ENCODE measurements around the gene MTMR10. TPM values are rescaled to one million over a fixed set of nuclear protein-coding genes. Genes with fewer than 3 reads are reported as not detected.
A peak's percentile ranks its signal among the peaks of the same experiment; 100 is the strongest.

The MTMR10 gene, protein sequence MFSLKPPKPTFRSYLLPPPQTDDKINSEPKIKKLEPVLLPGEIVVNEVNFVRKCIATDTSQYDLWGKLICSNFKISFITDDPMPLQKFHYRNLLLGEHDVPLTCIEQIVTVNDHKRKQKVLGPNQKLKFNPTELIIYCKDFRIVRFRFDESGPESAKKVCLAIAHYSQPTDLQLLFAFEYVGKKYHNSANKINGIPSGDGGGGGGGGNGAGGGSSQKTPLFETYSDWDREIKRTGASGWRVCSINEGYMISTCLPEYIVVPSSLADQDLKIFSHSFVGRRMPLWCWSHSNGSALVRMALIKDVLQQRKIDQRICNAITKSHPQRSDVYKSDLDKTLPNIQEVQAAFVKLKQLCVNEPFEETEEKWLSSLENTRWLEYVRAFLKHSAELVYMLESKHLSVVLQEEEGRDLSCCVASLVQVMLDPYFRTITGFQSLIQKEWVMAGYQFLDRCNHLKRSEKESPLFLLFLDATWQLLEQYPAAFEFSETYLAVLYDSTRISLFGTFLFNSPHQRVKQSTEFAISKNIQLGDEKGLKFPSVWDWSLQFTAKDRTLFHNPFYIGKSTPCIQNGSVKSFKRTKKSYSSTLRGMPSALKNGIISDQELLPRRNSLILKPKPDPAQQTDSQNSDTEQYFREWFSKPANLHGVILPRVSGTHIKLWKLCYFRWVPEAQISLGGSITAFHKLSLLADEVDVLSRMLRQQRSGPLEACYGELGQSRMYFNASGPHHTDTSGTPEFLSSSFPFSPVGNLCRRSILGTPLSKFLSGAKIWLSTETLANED
- 10 to 100 TPM; 33.1 to 34.3 TPM for total RNA-seq
- 10 to 100 TPM; 27.0 to 33.2 (median 30.2) TPM for polyA plus RNA-seq (ENCODE audit: insufficient read length in 6 of 6)
- long read RNA-seq, donor 1, full-length matches to known transcripts: 6 of 6 reads
- long read RNA-seq, donor 1, partial matches to known transcripts: 0 of 6 reads
- long read RNA-seq, donor 1, other reads (novel, unspliced or antisense): 0 of 6 reads
- long read RNA-seq, donor 2, full-length matches to known transcripts: 2 of 2 reads
- long read RNA-seq, donor 2, partial matches to known transcripts: 0 of 2 reads
- long read RNA-seq, donor 2, other reads (novel, unspliced or antisense): 0 of 2 reads
- long read RNA-seq, donor 3: 0 reads
- long read RNA-seq, donor 4, partial matches to known transcripts: 0 of 1 reads
- long read RNA-seq, donor 4, other reads (novel, unspliced or antisense): 1 of 1 reads
- long read RNA-seq, donor 5, full-length matches to known transcripts: 2 of 2 reads
- long read RNA-seq, donor 5, partial matches to known transcripts: 0 of 2 reads
- long read RNA-seq, donor 5, other reads (novel, unspliced or antisense): 0 of 2 reads
- long read RNA-seq, donor 6: 0 reads
- long read RNA-seq, donor 7, full-length matches to known transcripts: 1 of 1 reads
- long read RNA-seq, donor 7, partial matches to known transcripts: 0 of 1 reads
- long read RNA-seq, donor 7, other reads (novel, unspliced or antisense): 0 of 1 reads
- long read RNA-seq, donor 8: 0 reads
- long read RNA-seq, donor 9: 0 reads
- long read RNA-seq, donor 10, partial matches to known transcripts: 0 of 2 reads
- long read RNA-seq, donor 10, other reads (novel, unspliced or antisense): 2 of 2 reads
- long read RNA-seq, donor 11: 0 reads
- long read RNA-seq, donor 12: 0 reads

GRCh38 chr15:30991255-30992235 is at the start of gene MTMR10:
MTMR10 (minus strand) TSS chr15:30991628; CDS start chr15:30991506, 122 bp downstream.
- H3K36me3 ChIP-seq: peaks cover 0 to 11% of the 10 kb centered on the region in 2 donors
- peak; percentile 80 to 97 (median 84) for DNase-seq
- intact Hi-C loops (cut with DNase I): no loop called here
- H3K4me3 ChIP-seq: peak within 1 kb of the TSS; percentile 79 to 86
- TF ChIP-seq CTCF (IDR thresholded peaks at IDR 0.05): no peak
- peak within 1 kb of the TSS; percentile 98 to 99 for H3K27ac ChIP-seq
- peaks cover 11 to 37% of the 10 kb centered on the region in 2 donors for H3K4me1 ChIP-seq
- no peaks in the 10 kb centered on the region for H3K27me3 ChIP-seq
- no peaks in the 10 kb centered on the region for H3K9me3 ChIP-seq
- peak; percentile 96 for ATAC-seq

GRCh38 chr15:31040611-31041010 is 49.2 kb upstream of the MTMR10 start:
- intact Hi-C loops (cut with DNase I): no loop called here
- TF ChIP-seq CTCF (IDR thresholded peaks at IDR 0.05): no peak
- no peak for DNase-seq
- H3K27me3 ChIP-seq: no peaks in the 10 kb centered on the region
- H3K9me3 ChIP-seq: no peaks in the 10 kb centered on the region
- no peak overlapping the region for H3K4me3 ChIP-seq
- no peaks in the 10 kb centered on the region for H3K36me3 ChIP-seq
- no peak for ATAC-seq
- H3K4me1 ChIP-seq: no peaks in the 10 kb centered on the region
- no peak overlapping the region for H3K27ac ChIP-seq

DNA sequence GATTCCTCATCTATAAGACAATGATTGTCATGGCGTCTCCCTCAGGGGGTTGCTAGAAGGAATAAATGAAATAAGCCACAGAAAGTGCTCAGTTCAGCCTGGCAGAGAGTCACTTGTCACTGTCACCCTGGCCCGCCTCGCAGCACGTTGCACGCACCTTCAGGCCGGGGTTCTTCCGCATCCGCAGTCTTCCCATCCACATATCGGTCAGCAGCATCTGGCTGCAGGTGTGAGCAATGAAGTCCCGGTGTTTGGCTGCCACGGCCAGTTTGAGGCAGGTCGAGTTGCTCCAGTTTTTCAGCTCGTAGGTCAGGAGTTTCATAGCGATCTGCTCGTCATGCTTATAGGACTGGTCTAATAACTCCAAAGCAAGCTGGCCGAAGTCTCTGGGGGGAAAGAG is 48.5 kb upstream of the MTMR10 start:
- H3K27me3 ChIP-seq: no peaks in the 10 kb centered on the region
- DNase-seq: no peak
- H3K4me3 ChIP-seq: no peak overlapping the region
- no peak for TF ChIP-seq CTCF (IDR thresholded peaks at IDR 0.05)
- intact Hi-C loops (cut with DNase I): no loop called here
- H3K9me3 ChIP-seq: no peaks in the 10 kb centered on the region
- H3K4me1 ChIP-seq: no peaks in the 10 kb centered on the region
- H3K36me3 ChIP-seq: no peaks in the 10 kb centered on the region
- no peak for ATAC-seq
- H3K27ac ChIP-seq: no peak overlapping the region
